ENCODE results near the gene PLAAT2. TPM values are rescaled to one million over a fixed set of nuclear protein-coding genes. Genes with fewer than 3 reads are reported as not detected.
A peak's percentile ranks its signal among the peaks of the same experiment; 100 is the strongest.

Gene PLAAT2
- total and polyA plus RNA-seq, 8 donors, result 1.3 to 66.7 (median 7.6) TPM; not detected in 3

- TF ChIP-seq EP300 (IDR thresholded peaks at IDR 0.05), result no peak
- no peak for TF ChIP-seq POLR2AphosphoS5 (IDR thresholded peaks at IDR 0.05)
- TF ChIP-seq CTCF (IDR thresholded peaks at IDR 0.05), result no peak
- no peak for TF ChIP-seq POLR2A (IDR thresholded peaks at IDR 0.05)
- intact Hi-C loops (cut with DNase I; ENCODE audit: low total_unique reads), result no loop called here
Measured at GRCh38 chr11:63558459-63559157, 4.6 kb downstream of the PLAAT2 start.

DNA sequence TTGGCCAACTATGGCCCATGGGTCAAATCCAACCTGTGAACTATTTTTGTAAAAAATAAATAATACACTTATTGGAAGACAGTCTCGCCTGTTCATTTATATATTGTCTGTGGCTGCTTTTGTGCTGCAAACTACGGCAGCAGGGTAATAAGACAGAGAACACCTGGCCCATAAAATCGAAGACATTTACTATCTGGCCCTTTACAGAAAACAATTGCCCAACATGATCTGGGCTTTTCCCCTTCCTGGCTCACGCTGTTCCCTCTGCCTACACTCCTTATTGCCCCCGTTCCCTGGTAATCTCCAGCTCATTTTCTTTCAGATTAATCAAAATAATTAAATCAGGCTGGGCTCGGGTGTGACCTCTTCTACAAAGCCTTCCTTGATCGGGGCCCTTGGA, 5.6 kb downstream of the PLAAT2 start:
- H3K9me3 ChIP-seq, result no peaks in the 10 kb centered on the region
- 80 to 87% (median 81%) methylated on average over 7 of the region's 7 CpGs for WGBS, 5 donors
- H3K4me1 ChIP-seq, result peaks cover 12 to 35% (median 19%) of the 10 kb centered on the region in 4 donors
- no peaks in the 10 kb centered on the region for H3K36me3 ChIP-seq
- no peaks in the 10 kb centered on the region for H3K27me3 ChIP-seq
- DNase-seq, result no peak
- TF ChIP-seq POLR2A (IDR thresholded peaks at IDR 0.05) (no peak), CTCF (IDR thresholded peaks at IDR 0.05) (no peak), POLR2AphosphoS5 (IDR thresholded peaks at IDR 0.05) (no peak), EP300 (IDR thresholded peaks at IDR 0.05) (no peak)
- no peak overlapping the region for H3K27ac ChIP-seq
- intact Hi-C loops (cut with DNase I; ENCODE audit: low total_unique reads), result no loop called here
- no peak overlapping the region for H3K4me3 ChIP-seq

More at GRCh38 chr11:63558459-63559157, 4.6 kb downstream of the PLAAT2 start:
- H3K27me3 ChIP-seq, result no peaks in the 10 kb centered on the region
- H3K4me3 ChIP-seq, result no peak overlapping the region
- no peaks in the 10 kb centered on the region for H3K9me3 ChIP-seq
- peak overlapping the region in 3 of 5 donors; percentile 19 to 40 (median 21) for H3K27ac ChIP-seq
- WGBS, 5 donors, result 80 to 91% (median 83%) methylated on average over 6 to 7 of the region's 7 CpGs
- H3K4me1 ChIP-seq, result peaks cover 8 to 30% (median 19%) of the 10 kb centered on the region in 4 donors
- peak in 1 of 2 donors; percentile 55 for DNase-seq
- H3K36me3 ChIP-seq, result no peaks in the 10 kb centered on the region

GRCh38 chr11:63556404-63557013, 6.7 kb downstream of the PLAAT2 start:
- WGBS, 5 donors, result 62 to 69% (median 67%) methylated on average over 7 of the region's 7 CpGs
- intact Hi-C loops (cut with DNase I; ENCODE audit: low total_unique reads), result no loop called here
- TF ChIP-seq POLR2A (IDR thresholded peaks at IDR 0.05), result no peak
- TF ChIP-seq POLR2AphosphoS5 (IDR thresholded peaks at IDR 0.05), result no peak
- no peak for TF ChIP-seq EP300 (IDR thresholded peaks at IDR 0.05)
- H3K36me3 ChIP-seq, result no peaks in the 10 kb centered on the region
- H3K27me3 ChIP-seq, result no peaks in the 10 kb centered on the region
- H3K27ac ChIP-seq, result no peak overlapping the region
- peaks cover 12 to 34% (median 19%) of the 10 kb centered on the region in 4 donors for H3K4me1 ChIP-seq
- H3K4me3 ChIP-seq, result no peak overlapping the region
- DNase-seq, result no peak
- no peaks in the 10 kb centered on the region for H3K9me3 ChIP-seq

DNA sequence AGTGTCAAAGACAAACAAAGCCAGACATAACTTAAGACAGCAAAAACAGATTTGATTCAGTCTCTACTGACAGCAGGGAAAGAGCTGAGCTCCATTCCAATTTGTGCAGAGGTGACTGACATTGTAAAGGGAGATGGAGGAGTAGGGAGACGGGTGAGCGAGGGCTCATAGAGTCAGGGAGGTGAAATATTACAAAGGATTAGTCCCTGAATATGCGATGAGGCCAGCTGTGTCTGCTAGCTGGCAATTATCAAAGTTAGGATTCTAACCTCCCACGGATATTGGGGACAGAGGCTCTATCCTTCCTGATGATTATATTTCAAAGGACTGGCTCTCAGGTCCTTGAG, 8.3 kb downstream of the PLAAT2 start:
- no peak for DNase-seq
- no peaks in the 10 kb centered on the region for H3K9me3 ChIP-seq
- intact Hi-C loops (cut with DNase I; ENCODE audit: low total_unique reads), result no loop called here
- H3K4me3 ChIP-seq, result no peak overlapping the region
- H3K27me3 ChIP-seq, result no peaks in the 10 kb centered on the region
- peaks cover 3 to 20% (median 9%) of the 10 kb centered on the region in 4 donors for H3K4me1 ChIP-seq
- TF ChIP-seq CTCF (IDR thresholded peaks at IDR 0.05), result no peak
- TF ChIP-seq EP300 (IDR thresholded peaks at IDR 0.05), result no peak
- no peak for TF ChIP-seq POLR2A (IDR thresholded peaks at IDR 0.05)
- TF ChIP-seq POLR2AphosphoS5 (IDR thresholded peaks at IDR 0.05), result no peak
- no peak overlapping the region for H3K27ac ChIP-seq
- WGBS, 5 donors, result 76 to 85% (median 83%) methylated on average over 4 of the region's 4 CpGs
- no peaks in the 10 kb centered on the region for H3K36me3 ChIP-seq

Measured in stomach (tissue), 9 donors.